Loucy (cell line): Measurements from ENCODE around the gene ACTA1.

ENCODE experiments used
- CTCF ChIP-seq: fragments of 200-600 bp; sonication (generic); conservative IDR thresholded peaks from 2 replicates; pipeline ENCODE4 v1.5.1; 2014; ENCODE audit warnings: mild to moderate bottlenecking, antibody characterized with exemption, low read length
- EZH2phosphoT487 ChIP-seq: fragments of 200-600 bp; IDR thresholded peaks from 2 replicates; pipeline ENCODE4 v1.6.1; 2018; ENCODE audit warnings: antibody characterized with exemption, mild to moderate bottlenecking, moderate library complexity, borderline replicate concordance

- TF ChIP-seq CTCF, result no peak
- TF ChIP-seq EZH2phosphoT487, result no peak
Observed at GRCh38 chr1:229433364-229434004, 410 bp downstream of the ACTA1 start.
